Activated B cell treated with CpG ODN at 0.5 μM for 24 hours (primary cell): Measurements from ENCODE around the gene PXN. TPM values are rescaled to one million over a fixed set of nuclear protein-coding genes. Genes with fewer than 3 reads are reported as not detected.
A peak's percentile ranks its signal among the peaks of the same experiment; 100 is the strongest.
"Not testable (repeated sequence)": the region's sequence is repeated elsewhere in the genome, so short reads cannot be mapped to it uniquely, and the experiment has no call there.

Experiments
- ATAC-seq: fragments of 200-7000 bp; cut with Tn5 transposase; one replicate; pipeline ENCODE4 v1.10.0; 2021; ENCODE audit warnings: low read depth, mild to moderate bottlenecking, moderate library complexity
- CTCF ChIA-PET: fragments of 350-600 bp; sonication (Branson Sonifier 250); formaldehyde crosslinking; loops from one replicate; lab custom pipeline; 2021; ENCODE audit warnings: antibody characterized with exemption; lab: Charles Lee
- POLR2A ChIA-PET: fragments of 350-600 bp; sonication (Branson Sonifier 250); formaldehyde crosslinking; loops from one replicate; lab custom pipeline; 2021; ENCODE audit warnings: antibody characterized with exemption; lab: Charles Lee
- DNase-seq: peaks from one replicate; pipeline ENCODE4 v3.0.0; 2022
- H3K27ac Mint-ChIP-seq: one replicate; pipeline ENCODE4 v1.8.0; 2020; ENCODE audit warnings: mixed read lengths
- H3K27me3 Mint-ChIP-seq: one replicate; pipeline ENCODE4 v1.8.0; 2021; ENCODE audit warnings: mixed read lengths
- H3K36me3 Mint-ChIP-seq: one replicate; pipeline ENCODE4 v1.8.0; 2021; ENCODE audit warnings: low read depth, mixed read lengths
- H3K4me1 Mint-ChIP-seq: one replicate; pipeline ENCODE4 v1.8.0; 2021; ENCODE audit warnings: mixed read lengths
- H3K4me3 Mint-ChIP-seq: one replicate; pipeline ENCODE4 v1.8.0; 2020; ENCODE audit warnings: mild to moderate bottlenecking, mixed read lengths
- H3K9me3 Mint-ChIP-seq: one replicate; pipeline ENCODE4 v1.8.0; 2020; ENCODE audit warnings: mixed read lengths
- intact Hi-C: fragments of 100-400 bp; cut with micrococcal nuclease; formaldehyde crosslinking; loops from one replicate; pipeline ENCODE4 v1.15.1; 2024
- total RNA-seq: library from RNA; stranded (reverse); gene quantifications from 2 replicates; pipeline ENCODE4 v1.2.3, GENCODE V29; 2022
- TF ChIP-seq, protein P1 (sequence below): fragments of 200-600 bp; IDR thresholded peaks from one replicate; pipeline ENCODE4 v1.8.0; 2022; ENCODE audit warnings: antibody characterized with exemption, mild to moderate bottlenecking

The PXN gene
- total RNA-seq, 1 donor from 2014 or later: 1.7 TPM

- TF ChIP-seq, protein P1, sequence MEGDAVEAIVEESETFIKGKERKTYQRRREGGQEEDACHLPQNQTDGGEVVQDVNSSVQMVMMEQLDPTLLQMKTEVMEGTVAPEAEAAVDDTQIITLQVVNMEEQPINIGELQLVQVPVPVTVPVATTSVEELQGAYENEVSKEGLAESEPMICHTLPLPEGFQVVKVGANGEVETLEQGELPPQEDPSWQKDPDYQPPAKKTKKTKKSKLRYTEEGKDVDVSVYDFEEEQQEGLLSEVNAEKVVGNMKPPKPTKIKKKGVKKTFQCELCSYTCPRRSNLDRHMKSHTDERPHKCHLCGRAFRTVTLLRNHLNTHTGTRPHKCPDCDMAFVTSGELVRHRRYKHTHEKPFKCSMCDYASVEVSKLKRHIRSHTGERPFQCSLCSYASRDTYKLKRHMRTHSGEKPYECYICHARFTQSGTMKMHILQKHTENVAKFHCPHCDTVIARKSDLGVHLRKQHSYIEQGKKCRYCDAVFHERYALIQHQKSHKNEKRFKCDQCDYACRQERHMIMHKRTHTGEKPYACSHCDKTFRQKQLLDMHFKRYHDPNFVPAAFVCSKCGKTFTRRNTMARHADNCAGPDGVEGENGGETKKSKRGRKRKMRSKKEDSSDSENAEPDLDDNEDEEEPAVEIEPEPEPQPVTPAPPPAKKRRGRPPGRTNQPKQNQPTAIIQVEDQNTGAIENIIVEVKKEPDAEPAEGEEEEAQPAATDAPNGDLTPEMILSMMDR: no peak
- intact Hi-C loops: no loop called here
- POLR2A ChIA-PET: interaction anchor here (1.1 to 3.0 kb wide), 6 partner anchors 9 to 51 kb away, joined by 3 to 17 read pairs (median 8); partner anchors contain the start of genes RNU4-1, RNU4-2 and RPLP0
- CTCF ChIA-PET: no interaction called here
- Mint-ChIP-seq H3K27me3 (peaks cover 40% of the 10 kb centered on the region), H3K4me1 (peaks cover 56% of the 10 kb centered on the region), H3K4me3 (peak overlapping the region; percentile 39), H3K36me3 (no peaks in the 10 kb centered on the region), H3K9me3 (no peaks in the 10 kb centered on the region), H3K27ac (no peak overlapping the region)
- peak; percentile 77 for ATAC-seq
- DNase-seq: no peak
Measured at GRCh38 chr12:120252071-120252906, 13.2 kb downstream of the PXN start.

GRCh38 chr12:120251364-120252070 lies 14.0 kb downstream of the PXN start:
- intact Hi-C loops: loop anchor here (2.0 kb wide), 1 partner anchor 19 kb away; no protein-coding TSS in a partner anchor
- H3K27ac Mint-ChIP-seq, H3K9me3 Mint-ChIP-seq, ATAC-seq, DNase-seq, H3K36me3 Mint-ChIP-seq: not testable (repeated sequence)
- Mint-ChIP-seq H3K27me3 (peaks cover 39% of the 10 kb centered on the region), H3K4me3 (peak overlapping the region; percentile 39), H3K4me1 (peaks cover 56% of the 10 kb centered on the region)
- ChIA-PET CTCF (interaction anchor here (2.5 kb wide), 1 partner anchor 24 kb away, joined by 12 read pairs; no protein-coding TSS in a partner anchor), POLR2A (interaction anchor here (0.6 to 3.8 kb wide), 7 partner anchors 12 to 131 kb away, joined by 4 to 47 read pairs (median 17); partner anchors contain the start of genes PXN, RNU4-1, RNU4-2 and RPLP0)

GRCh38 chr12:120249875-120250795 lies 15.4 kb downstream of the PXN start:
- intact Hi-C loops: loop anchor here (1.0 to 2.0 kb wide), 2 partner anchors 15 to 17 kb away; partner anchors contain the start of gene PXN
- POLR2A ChIA-PET: interaction anchor here (0.5 to 3.8 kb wide), 9 partner anchors 10 to 1641 kb away, joined by 3 to 47 read pairs (median 5); partner anchors contain the start of genes PXN, RNU4-1, RNU4-2 and RPLP0
- ATAC-seq: peak; percentile 69
- no peaks in the 10 kb centered on the region for H3K9me3 Mint-ChIP-seq
- H3K27me3 Mint-ChIP-seq: peaks cover 32% of the 10 kb centered on the region
- H3K4me3 Mint-ChIP-seq: no peak overlapping the region
- H3K36me3 Mint-ChIP-seq: no peaks in the 10 kb centered on the region
- H3K4me1 Mint-ChIP-seq: peaks cover 52% of the 10 kb centered on the region
- H3K27ac Mint-ChIP-seq: no peak overlapping the region
- TF ChIP-seq, protein P1: no peak
- no peak for DNase-seq
- CTCF ChIA-PET: interaction anchor here (0.8 to 2.5 kb wide), 4 partner anchors 15 to 22 kb away, joined by 3 to 12 read pairs (median 6); partner anchors contain the start of gene PXN

- ChIA-PET POLR2A (interaction anchor here (0.6 to 3.8 kb wide), 6 partner anchors 10 to 1642 kb away, joined by 3 to 47 read pairs (median 4); partner anchors contain the start of genes PXN, RNU4-2 and RPLP0), CTCF (interaction anchor here (1.7 to 2.5 kb wide), 3 partner anchors 14 to 21 kb away, joined by 6 to 12 read pairs (median 6); partner anchors contain the start of gene PXN)
- no peak for ATAC-seq
- Mint-ChIP-seq H3K27me3 (peaks cover 32% of the 10 kb centered on the region), H3K27ac (no peak overlapping the region), H3K4me1 (peaks cover 45% of the 10 kb centered on the region), H3K36me3 (no peaks in the 10 kb centered on the region), H3K9me3 (no peaks in the 10 kb centered on the region), H3K4me3 (no peak overlapping the region)
- no peak for DNase-seq
- intact Hi-C loops: no loop called here
- TF ChIP-seq, protein P1: no peak
Measured at GRCh38 chr12:120249266-120249874, 16.2 kb downstream of the PXN start.
